Neural cell (in vitro differentiated cells): ENCODE measurements around the gene PLPP3.

Experiments used
- EZH2 ChIP-seq: fragments of 200-600, 300-800 bp; shearing (Covaris generic), sonication (generic); IDR thresholded peaks from 2 replicates; pipeline ENCODE4 v1.6.1; 2014; ENCODE audit warnings: antibody characterized with exemption, low read length, borderline replicate concordance, mild to moderate bottlenecking; ENCODE audit not compliant: insufficient read depth, poor library complexity, severe bottlenecking
- MXI1 ChIP-seq: fragments of 450-650 bp; conservative IDR thresholded peaks from 2 replicates; pipeline ENCODE4 v1.6.1; 2014; ENCODE audit warnings: antibody characterized with exemption, mild to moderate bottlenecking; ENCODE audit not compliant: poor library complexity, severe bottlenecking
- POLR2AphosphoS5 ChIP-seq: IDR thresholded peaks from 2 replicates; pipeline ENCODE4 v1.6.1; 2012
- RAD21 ChIP-seq: fragments of 450-650 bp; conservative IDR thresholded peaks from 2 replicates; pipeline ENCODE4 v1.6.1; 2014; ENCODE audit warnings: antibody characterized with exemption, mild to moderate bottlenecking, moderate library complexity
- TAF1 ChIP-seq: IDR thresholded peaks from 2 replicates; pipeline ENCODE4 v1.6.1; 2012; ENCODE audit warnings: low read depth
- TF ChIP-seq, protein P1 (sequence below): IDR thresholded peaks from 2 replicates; pipeline ENCODE4 v1.6.1; 2012; ENCODE audit warnings: borderline replicate concordance
- TF ChIP-seq, protein P2 (sequence below): fragments of 450-650 bp; IDR thresholded peaks from 2 replicates; pipeline ENCODE4 v1.5.1; 2014; ENCODE audit warnings: antibody characterized with exemption, mild to moderate bottlenecking, moderate library complexity; ENCODE audit not compliant: poor library complexity, severe bottlenecking

DNA sequence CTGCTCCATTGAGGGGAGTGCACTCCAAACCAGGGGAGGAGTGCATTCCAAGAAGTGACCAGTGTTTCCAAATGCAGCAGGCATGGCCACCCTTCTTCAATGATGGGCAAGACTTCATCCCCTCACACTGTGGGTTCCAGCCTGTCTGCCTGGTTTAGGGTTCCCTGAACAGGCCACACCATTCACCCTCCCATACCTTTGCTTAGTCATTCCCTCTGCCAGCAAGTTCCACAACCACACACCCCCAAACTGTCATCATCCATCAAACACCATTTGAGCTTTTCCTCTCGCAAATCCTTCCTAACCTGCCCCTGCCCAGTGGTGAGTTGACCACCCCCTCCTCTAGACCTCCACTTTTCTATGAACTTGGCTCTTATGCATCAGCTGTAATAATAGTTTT is 116.0 kb downstream of the PLPP3 start:
- TF ChIP-seq POLR2AphosphoS5: no peak
- TF ChIP-seq, protein P1, sequence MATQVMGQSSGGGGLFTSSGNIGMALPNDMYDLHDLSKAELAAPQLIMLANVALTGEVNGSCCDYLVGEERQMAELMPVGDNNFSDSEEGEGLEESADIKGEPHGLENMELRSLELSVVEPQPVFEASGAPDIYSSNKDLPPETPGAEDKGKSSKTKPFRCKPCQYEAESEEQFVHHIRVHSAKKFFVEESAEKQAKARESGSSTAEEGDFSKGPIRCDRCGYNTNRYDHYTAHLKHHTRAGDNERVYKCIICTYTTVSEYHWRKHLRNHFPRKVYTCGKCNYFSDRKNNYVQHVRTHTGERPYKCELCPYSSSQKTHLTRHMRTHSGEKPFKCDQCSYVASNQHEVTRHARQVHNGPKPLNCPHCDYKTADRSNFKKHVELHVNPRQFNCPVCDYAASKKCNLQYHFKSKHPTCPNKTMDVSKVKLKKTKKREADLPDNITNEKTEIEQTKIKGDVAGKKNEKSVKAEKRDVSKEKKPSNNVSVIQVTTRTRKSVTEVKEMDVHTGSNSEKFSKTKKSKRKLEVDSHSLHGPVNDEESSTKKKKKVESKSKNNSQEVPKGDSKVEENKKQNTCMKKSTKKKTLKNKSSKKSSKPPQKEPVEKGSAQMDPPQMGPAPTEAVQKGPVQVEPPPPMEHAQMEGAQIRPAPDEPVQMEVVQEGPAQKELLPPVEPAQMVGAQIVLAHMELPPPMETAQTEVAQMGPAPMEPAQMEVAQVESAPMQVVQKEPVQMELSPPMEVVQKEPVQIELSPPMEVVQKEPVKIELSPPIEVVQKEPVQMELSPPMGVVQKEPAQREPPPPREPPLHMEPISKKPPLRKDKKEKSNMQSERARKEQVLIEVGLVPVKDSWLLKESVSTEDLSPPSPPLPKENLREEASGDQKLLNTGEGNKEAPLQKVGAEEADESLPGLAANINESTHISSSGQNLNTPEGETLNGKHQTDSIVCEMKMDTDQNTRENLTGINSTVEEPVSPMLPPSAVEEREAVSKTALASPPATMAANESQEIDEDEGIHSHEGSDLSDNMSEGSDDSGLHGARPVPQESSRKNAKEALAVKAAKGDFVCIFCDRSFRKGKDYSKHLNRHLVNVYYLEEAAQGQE: no peak
- TF ChIP-seq, protein P2, sequence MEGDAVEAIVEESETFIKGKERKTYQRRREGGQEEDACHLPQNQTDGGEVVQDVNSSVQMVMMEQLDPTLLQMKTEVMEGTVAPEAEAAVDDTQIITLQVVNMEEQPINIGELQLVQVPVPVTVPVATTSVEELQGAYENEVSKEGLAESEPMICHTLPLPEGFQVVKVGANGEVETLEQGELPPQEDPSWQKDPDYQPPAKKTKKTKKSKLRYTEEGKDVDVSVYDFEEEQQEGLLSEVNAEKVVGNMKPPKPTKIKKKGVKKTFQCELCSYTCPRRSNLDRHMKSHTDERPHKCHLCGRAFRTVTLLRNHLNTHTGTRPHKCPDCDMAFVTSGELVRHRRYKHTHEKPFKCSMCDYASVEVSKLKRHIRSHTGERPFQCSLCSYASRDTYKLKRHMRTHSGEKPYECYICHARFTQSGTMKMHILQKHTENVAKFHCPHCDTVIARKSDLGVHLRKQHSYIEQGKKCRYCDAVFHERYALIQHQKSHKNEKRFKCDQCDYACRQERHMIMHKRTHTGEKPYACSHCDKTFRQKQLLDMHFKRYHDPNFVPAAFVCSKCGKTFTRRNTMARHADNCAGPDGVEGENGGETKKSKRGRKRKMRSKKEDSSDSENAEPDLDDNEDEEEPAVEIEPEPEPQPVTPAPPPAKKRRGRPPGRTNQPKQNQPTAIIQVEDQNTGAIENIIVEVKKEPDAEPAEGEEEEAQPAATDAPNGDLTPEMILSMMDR: no peak
- TF ChIP-seq MXI1: no peak
- TF ChIP-seq TAF1: no peak
- TF ChIP-seq RAD21: no peak
- no peak for TF ChIP-seq EZH2
